ENCODE results near the gene CELSR3. TPM values are rescaled to one million over a fixed set of nuclear protein-coding genes. Genes with fewer than 3 reads are reported as not detected.

Gene CELSR3
- total RNA-seq, 1 donor from 2014 or later = 1.2 TPM

- H3K27ac ChIP-seq = no peak overlapping the region
- ATAC-seq = no peak
- H3K27me3 ChIP-seq = no peaks in the 10 kb centered on the region
- H3K9me3 ChIP-seq = no peaks in the 10 kb centered on the region
- H3K36me3 ChIP-seq = peaks cover 34% of the 10 kb centered on the region
- intact Hi-C loops (cut with DNase I) = no loop called here
- H3K4me3 ChIP-seq = no peak overlapping the region
- TF ChIP-seq CTCF (IDR thresholded peaks at IDR 0.05) = no peak
- H3K4me1 ChIP-seq = peaks cover 14% of the 10 kb centered on the region
- no peak for DNase-seq
These were observed 17.0 kb upstream of the CELSR3 start for GRCh38 chr3:48679411-48680391.

GRCh38 chr3:48678566-48679380 is 16.1 kb upstream of the CELSR3 start:
- intact Hi-C loops (cut with DNase I) = no loop called here
- H3K27me3 ChIP-seq = no peaks in the 10 kb centered on the region
- TF ChIP-seq CTCF (IDR thresholded peaks at IDR 0.05) = no peak
- no peak for ATAC-seq
- no peak overlapping the region for H3K27ac ChIP-seq
- no peak overlapping the region for H3K4me3 ChIP-seq
- no peak for DNase-seq
- H3K36me3 ChIP-seq = peaks cover 34% of the 10 kb centered on the region
- peaks cover 7% of the 10 kb centered on the region for H3K4me1 ChIP-seq
- no peaks in the 10 kb centered on the region for H3K9me3 ChIP-seq

GRCh38 chr3:48678056-48678455 is 15.4 kb upstream of the CELSR3 start:
- TF ChIP-seq CTCF (IDR thresholded peaks at IDR 0.05) = no peak
- Histone ChIP-seq H3K4me3 (no peak overlapping the region), H3K4me1 (peaks cover under 1% of the 10 kb centered on the region), H3K27me3 (no peaks in the 10 kb centered on the region), H3K36me3 (peaks cover 34% of the 10 kb centered on the region), H3K9me3 (no peaks in the 10 kb centered on the region), H3K27ac (no peak overlapping the region)
- no peak for ATAC-seq
- intact Hi-C loops (cut with DNase I) = no loop called here
- no peak for DNase-seq

GRCh38 chr3:48674505-48674904 is 11.8 kb upstream of the CELSR3 start:
- no peaks in the 10 kb centered on the region for H3K4me1 ChIP-seq
- DNase-seq (no peak), ATAC-seq (no peak)
- no peak overlapping the region for H3K4me3 ChIP-seq
- H3K9me3 ChIP-seq = no peaks in the 10 kb centered on the region
- TF ChIP-seq CTCF (IDR thresholded peaks at IDR 0.05) = no peak
- intact Hi-C loops (cut with DNase I) = no loop called here
- H3K36me3 ChIP-seq = peaks cover 16% of the 10 kb centered on the region
- no peak overlapping the region for H3K27ac ChIP-seq
- no peaks in the 10 kb centered on the region for H3K27me3 ChIP-seq

GRCh38 chr3:48672522-48672921 is 9.8 kb upstream of the CELSR3 start:
- Histone ChIP-seq H3K4me1 (no peaks in the 10 kb centered on the region), H3K27ac (no peak overlapping the region), H3K4me3 (no peak overlapping the region), H3K36me3 (peaks cover 6% of the 10 kb centered on the region), H3K27me3 (no peaks in the 10 kb centered on the region), H3K9me3 (no peaks in the 10 kb centered on the region)
- intact Hi-C loops (cut with DNase I) = no loop called here
- no peak for ATAC-seq
- no peak for TF ChIP-seq CTCF (IDR thresholded peaks at IDR 0.05)
- no peak for DNase-seq
